G401 (cell line): ENCODE data around the gene HIBADH. TPM values are rescaled to one million over a fixed set of nuclear protein-coding genes. Genes with fewer than 3 reads are reported as not detected.
"Not testable (repeated sequence)": the region's sequence is repeated elsewhere in the genome, so short reads cannot be mapped to it uniquely, and the experiment has no call there.

Experiments used
- DNase-seq: peaks from one replicate; pipeline ENCODE4 v3.0.0-alpha.2; 2015; ENCODE audit warnings: low spot score
- in situ Hi-C: cut with HindIII; loops from 2 replicates; pipeline ENCODE4 v1.10.0; 2016; ENCODE audit warnings: low sequenced_read_pairs, mixed read lengths
- total RNA-seq: library from RNA; depleted of rRNA; stranded (reverse); fragments of >200 nt; shearing (Covaris generic); gene quantifications from 2 replicates; pipeline ENCODE4 v1.2.3, GENCODE V29; 2014

The HIBADH gene
- total RNA-seq, 1 experiment from 2014 or later = 105 TPM

DNA sequence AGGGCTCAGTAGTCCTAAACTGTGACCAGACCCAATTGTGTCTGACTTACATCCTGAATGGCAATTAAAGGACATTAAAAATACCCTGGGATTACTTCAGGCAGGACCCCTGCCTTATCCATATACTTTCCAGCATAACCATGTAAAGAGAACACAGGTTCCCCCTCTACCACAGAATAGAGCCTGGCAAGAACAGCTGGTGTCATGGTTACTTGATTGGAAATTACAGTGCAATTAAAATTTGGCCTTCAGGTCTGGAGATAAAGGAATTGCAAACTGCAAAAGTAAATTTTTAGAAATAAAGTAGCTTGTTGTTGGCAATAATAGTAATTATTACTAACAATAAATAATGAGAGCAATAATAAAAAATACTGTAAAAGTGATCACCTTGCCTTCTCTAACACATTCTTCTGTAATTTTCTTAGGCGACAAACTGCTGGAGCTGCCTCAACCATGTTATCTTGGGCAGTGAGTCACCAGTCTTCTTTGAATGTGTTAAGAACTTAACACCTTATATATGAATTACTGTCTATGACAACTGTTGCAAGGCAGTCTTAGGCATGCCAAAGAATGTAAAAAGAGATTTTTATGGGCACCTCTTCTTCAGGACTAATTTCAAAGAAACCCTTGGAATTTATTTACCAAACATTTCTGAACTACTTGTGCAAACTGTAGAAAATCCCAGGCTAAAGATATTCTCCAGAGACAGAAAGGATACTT lies 53.7 kb downstream of the HIBADH start:
- DNase-seq = no peak
- in situ Hi-C loops = no loop called here

DNA sequence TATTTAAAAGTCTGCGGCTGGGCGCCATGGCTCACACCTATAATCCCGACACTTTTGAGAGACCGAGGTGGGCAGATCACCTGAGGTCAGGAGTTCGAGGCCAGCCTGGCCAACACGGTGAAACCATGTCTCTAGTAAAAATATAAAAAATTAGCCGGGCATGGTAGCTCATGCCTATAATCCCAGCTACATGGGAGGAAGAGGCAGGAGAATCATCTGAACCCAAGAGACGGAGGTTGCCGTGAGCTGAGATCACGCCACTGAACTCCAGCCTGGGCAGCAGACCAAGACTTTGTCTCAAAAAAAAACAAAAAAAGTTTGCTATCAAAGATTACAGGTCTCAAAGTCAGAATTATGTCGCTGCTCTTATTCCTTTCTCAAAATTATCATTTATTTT lies 55.5 kb downstream of the HIBADH start:
- no peak for DNase-seq
- in situ Hi-C loops = no loop called here

- in situ Hi-C loops = no loop called here
- DNase-seq = no peak
Observed at GRCh38 chr7:27606270-27607209, 56.1 kb downstream of the HIBADH start.

GRCh38 chr7:27605689-27606269 lies 56.9 kb downstream of the HIBADH start:
- in situ Hi-C loops = no loop called here
- no peak for DNase-seq

DNA sequence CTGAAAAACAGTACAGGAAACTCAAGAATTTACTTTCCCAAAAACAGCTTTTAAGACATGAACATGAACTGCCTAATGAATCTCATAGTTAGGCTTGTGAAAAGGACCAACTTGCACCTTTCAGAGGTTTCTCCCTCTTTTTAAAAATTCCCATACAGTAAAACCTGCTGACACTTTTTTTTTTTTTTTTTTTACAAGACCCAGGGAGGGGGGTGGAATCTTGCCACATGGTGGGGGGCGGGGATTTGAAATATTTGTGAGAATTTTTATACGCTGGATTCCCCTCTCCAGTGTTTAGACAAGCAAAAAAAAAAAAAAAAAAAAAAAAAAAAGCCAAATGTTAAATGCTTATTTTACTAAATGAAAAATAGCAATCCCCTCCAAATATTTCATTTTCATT lies 57.4 kb downstream of the HIBADH start:
- in situ Hi-C loops = no loop called here
- no peak for DNase-seq

DNA sequence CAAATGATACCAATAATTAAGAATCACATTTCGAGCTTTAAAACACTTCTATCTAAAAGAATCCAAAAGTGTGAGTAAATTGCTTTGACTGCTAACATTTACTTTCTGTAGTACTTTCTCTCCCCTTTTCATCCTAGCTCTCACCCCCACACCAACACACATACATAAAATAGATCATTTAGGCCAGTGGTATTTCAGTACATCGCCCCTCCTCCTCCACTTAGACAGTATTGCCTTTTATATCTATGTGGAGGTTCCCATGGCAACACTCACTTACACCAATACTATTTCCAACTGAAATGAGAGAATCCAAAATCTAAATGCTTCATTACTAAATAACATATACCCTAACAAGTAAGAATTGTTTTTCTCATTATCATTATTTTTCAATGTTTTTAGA lies 58.9 kb downstream of the HIBADH start:
- in situ Hi-C loops = no loop called here

DNA sequence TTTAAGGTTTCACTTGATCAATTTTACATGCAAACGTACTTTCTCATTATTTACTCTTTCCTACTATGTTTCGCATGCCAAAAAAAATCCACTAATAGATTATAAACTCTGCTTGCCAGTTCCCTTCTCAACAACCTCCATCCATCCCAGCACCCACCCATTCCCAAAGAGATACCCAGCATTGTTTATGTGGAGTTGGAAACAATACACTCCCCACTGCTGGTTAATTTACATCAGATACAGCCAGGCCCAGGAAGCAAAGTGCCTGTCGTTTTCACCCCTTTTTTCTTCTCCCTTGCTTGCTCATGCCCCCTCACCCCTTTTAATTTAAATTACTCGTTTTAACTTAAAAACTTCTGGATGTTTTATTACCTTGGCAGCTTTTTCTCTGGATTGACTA lies 59.9 kb downstream of the HIBADH start:
- DNase-seq = no peak
- in situ Hi-C loops = no loop called here

More for the DNA sequence above, 58.9 kb downstream of the HIBADH start:
- no peak for DNase-seq

GRCh38 chr7:27601217-27601616 lies 61.5 kb downstream of the HIBADH start:
- in situ Hi-C loops = no loop called here
- DNase-seq = no peak

DNA sequence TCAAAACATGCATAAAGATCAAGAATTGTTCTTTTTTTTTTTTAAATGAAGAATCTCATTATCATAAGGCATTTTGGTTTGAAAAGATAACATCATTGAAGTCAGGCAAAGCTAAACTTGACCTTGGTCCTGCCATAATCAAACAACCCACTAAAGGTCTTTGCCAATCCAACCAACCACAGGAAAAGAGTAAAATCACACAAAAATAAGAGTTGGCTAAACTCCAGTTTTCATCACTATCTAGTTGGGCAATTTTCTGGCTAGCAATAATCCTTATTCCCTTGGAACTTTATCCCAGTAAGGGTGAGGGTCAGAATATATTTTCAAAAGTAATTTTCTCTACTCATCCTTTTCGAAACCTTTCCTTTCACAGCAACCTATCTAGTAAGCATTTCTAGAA lies 62.4 kb downstream of the HIBADH start:
- in situ Hi-C loops = no loop called here
- no peak for DNase-seq

- no peak for DNase-seq
- in situ Hi-C loops = no loop called here
Observed at GRCh38 chr7:27595009-27595408, 67.7 kb downstream of the HIBADH start.

GRCh38 chr7:27593226-27593625 lies 69.5 kb downstream of the HIBADH start:
- no peak for DNase-seq
- in situ Hi-C loops = no loop called here

DNA sequence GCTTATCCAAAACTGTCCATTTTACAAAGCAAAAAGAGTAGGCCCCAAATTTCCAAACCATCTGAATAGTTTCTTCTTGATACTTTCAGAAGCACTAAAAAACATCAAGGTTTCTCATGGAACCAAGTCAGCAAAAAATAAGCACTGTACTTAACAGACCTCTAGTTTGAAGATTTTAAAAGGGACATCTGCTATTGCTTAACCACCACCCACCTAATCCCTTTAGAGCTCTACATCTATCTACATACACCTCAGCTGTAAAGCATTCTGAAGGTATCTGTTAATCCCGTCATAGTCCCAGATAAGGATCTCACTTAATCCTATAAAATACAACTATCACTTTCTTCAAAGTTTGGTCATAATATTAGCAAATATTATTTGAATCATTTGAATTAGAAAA lies 72.3 kb downstream of the HIBADH start:
- in situ Hi-C loops = no loop called here
- no peak for DNase-seq

- in situ Hi-C loops = no loop called here
Observed at GRCh38 chr7:27587429-27587828, 75.3 kb downstream of the HIBADH start.

DNA sequence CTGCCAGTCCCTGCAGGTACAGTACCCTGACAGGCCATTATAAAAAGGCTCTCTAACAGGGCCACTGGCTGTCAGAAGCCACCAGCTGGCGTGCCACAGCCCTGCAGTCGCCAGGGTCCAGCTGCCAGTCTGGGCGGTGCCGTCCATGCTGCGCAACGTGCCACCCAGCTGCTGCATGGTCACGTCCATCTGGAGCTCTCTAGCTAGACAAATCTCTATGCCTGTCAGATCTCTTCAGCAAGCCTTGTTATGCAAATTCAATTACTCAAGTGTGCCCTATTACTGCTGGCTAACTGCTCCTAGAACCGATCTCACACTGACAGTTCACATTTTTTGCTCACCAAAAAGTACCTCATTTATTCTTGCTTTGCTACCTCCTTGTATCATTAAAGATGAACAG lies 75.9 kb downstream of the HIBADH start:
- DNase-seq = no peak
- in situ Hi-C loops = no loop called here

More at GRCh38 chr7:27587429-27587828, 75.3 kb downstream of the HIBADH start:
- DNase-seq = no peak

DNA sequence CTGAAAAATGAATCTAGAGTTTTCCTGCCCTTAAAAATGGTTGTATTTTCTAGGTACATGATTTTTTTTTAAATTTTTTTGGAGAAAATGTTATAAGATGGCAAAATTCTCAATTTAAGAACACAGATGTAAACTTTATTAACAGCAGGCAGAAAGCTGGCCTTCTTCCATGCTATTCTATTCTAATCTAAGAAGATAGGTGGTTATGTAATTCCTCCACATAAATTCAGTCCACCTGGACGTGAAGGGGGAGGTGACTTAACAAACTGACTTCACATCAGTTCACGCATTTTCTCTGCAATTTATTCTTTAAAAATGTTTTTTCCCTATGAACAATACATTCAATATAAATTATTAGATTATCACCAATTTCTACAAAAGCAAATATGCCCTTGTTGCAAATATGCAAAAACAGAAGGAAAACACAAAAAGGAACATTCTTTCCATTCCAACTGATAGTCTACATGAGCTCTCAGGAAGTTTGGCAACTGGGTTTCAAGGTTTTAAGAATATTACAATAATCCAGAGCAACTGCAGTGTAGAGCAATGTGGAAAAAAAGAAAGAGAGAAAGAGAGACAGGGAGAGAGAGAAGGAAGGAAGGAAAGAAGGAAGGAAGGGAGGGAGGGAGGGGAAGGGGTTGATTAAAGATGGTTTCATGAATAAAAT lies 76.8 kb downstream of the HIBADH start:
- DNase-seq = no peak
- in situ Hi-C loops = no loop called here

GRCh38 chr7:27581906-27582305 lies 80.8 kb downstream of the HIBADH start:
- no peak for DNase-seq
- in situ Hi-C loops = no loop called here

GRCh38 chr7:27581119-27581518 lies 81.6 kb downstream of the HIBADH start:
- in situ Hi-C loops = no loop called here
- DNase-seq = no peak

DNA sequence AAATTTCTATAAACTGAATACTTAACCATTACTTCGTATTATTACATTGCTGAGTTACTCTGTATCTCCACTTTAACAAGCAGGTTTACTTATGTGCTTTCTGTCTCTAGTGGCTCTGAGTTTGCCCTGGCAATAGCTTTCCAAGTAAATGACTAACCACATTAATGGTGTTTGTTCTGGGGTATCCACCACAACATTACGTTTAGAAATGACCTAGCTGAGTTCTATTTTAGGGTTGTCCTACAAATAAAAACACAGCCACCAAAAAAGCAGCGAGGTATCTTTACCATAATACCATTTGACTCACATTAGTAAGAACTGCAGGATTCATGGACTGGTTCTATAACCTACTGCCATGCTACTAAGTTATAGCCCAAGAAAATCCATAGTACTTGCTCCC lies 83.1 kb downstream of the HIBADH start:
- DNase-seq = no peak
- in situ Hi-C loops = no loop called here

DNA sequence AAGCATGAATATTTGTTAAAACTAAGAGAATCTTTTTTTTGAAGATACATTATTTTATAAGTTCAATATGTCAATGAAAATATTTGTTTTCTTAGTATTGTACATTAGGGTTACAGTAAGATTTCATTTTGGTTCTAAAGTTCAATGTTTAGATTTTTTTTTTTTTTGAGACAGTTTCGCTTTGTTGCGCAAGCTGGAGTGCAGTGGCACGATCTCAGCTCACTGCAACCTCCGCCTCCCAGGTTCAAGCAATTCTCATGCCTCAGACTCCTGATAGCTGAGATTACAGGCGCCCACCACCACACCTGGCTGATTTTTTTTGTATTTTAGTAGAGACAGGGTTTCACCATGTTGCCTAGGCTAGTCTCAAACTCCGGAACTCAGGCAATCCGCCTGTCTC lies 84.5 kb downstream of the HIBADH start:
- DNase-seq, in situ Hi-C loops: not testable (repeated sequence)
